Esophagus muscularis mucosa (tissue), 4 donors: Measurements from ENCODE around the gene RPL13A.

Source experiments
- CTCF ChIP-seq, 3 experiments: fragments of 200-600 bp in 2 of 3; fragments of 450-650 bp in 1 of 3; sonication (generic) in 2 of 3; IDR thresholded peaks; one replicate each; pipeline ENCODE4 v1.5.1; 2017 to 2019; ENCODE audit warnings: antibody characterized with exemption in 3 of 3, mild to moderate bottlenecking in 2 of 3, moderate library complexity in 1 of 3
- EP300 ChIP-seq: sonication (generic); formaldehyde crosslinking; IDR thresholded peaks from one replicate; pipeline ENCODE4 v1.6.1; 2017; ENCODE audit warnings: antibody characterized with exemption
- POLR2A ChIP-seq: fragments of 450-650 bp; IDR thresholded peaks from one replicate; pipeline ENCODE4 v1.6.1; 2017; ENCODE audit warnings: antibody characterized with exemption, moderate library complexity, mild to moderate bottlenecking, low read depth

GRCh38 chr19:49474542-49474924, 12.9 kb upstream of the RPL13A start:
- TF ChIP-seq POLR2A (no peak), CTCF (IDR thresholded peaks at IDR 0.05) (no peak), EP300 (no peak)
